HFFc6 (cell line): ENCODE data around the gene PCDHGA9. TPM values are rescaled to one million over a fixed set of nuclear protein-coding genes. Genes with fewer than 3 reads are reported as not detected.
"Not testable (repeated sequence)": the region's sequence is repeated elsewhere in the genome, so short reads cannot be mapped to it uniquely, and the experiment has no call there.

Source experiments
- DNase-seq: peaks from one replicate; pipeline ENCODE4 v3.0.0-alpha.2; 2018
- H3K27ac Mint-ChIP-seq: 2 replicates; pipeline ENCODE4 v1.8.0; 2020; ENCODE audit warnings: mild to moderate bottlenecking, mixed read lengths
- H3K27me3 Mint-ChIP-seq: 2 replicates; pipeline ENCODE4 v1.8.0; 2021; ENCODE audit warnings: mild to moderate bottlenecking, moderate library complexity, mixed read lengths; ENCODE audit not compliant: insufficient read depth
- H3K36me3 Mint-ChIP-seq: 2 replicates; pipeline ENCODE4 v1.8.0; 2021; ENCODE audit warnings: low read depth, mixed read lengths
- H3K4me1 Mint-ChIP-seq: 2 replicates; pipeline ENCODE4 v1.8.0; 2020; ENCODE audit warnings: low read depth, mixed read lengths
- H3K4me3 Mint-ChIP-seq: 2 replicates; pipeline ENCODE4 v1.8.0; 2020; ENCODE audit warnings: mild to moderate bottlenecking, moderate library complexity, mixed read lengths
- H3K9me3 Mint-ChIP-seq: 2 replicates; pipeline ENCODE4 v1.8.0; 2020; ENCODE audit warnings: mild to moderate bottlenecking, mixed read lengths
- CTCF ChIP-seq: fragments of 200-600 bp; sonication (generic); IDR thresholded peaks from 2 replicates; pipeline ENCODE4 v1.5.0; 2021; ENCODE audit warnings: antibody characterized with exemption, mild to moderate bottlenecking
- total RNA-seq, 6 experiments: library from RNA; stranded (reverse); fragmentation: NEBNext Ultra II Directional; extraction: Animal tissue kit (Norgen Biotek cat#: 25700); gene quantifications; 2 replicates in 1 of 6; 3 replicates in 5 of 6; pipeline ENCODE4 v1.2.3, GENCODE V29; 2021

The PCDHGA9 gene
- total RNA-seq, 6 experiments from 2014 or later, result 0.69 to 1.6 (median 0.88) TPM

- Mint-ChIP-seq H3K9me3 (peaks cover 45% of the 10 kb centered on the region), H3K36me3 (peaks cover 54% of the 10 kb centered on the region), H3K27ac (no peak overlapping the region), H3K4me1 (peaks cover 29% of the 10 kb centered on the region), H3K4me3 (no peak overlapping the region), H3K27me3 (peaks cover 7% of the 10 kb centered on the region)
- no peak for DNase-seq
- TF ChIP-seq CTCF, result no peak
Measured at GRCh38 chr5:141427783-141428426, 25.3 kb downstream of the PCDHGA9 start.

- H3K9me3 Mint-ChIP-seq, result peaks cover 43% of the 10 kb centered on the region
- peak within 1 kb of the TSS; percentile 81 for H3K4me3 Mint-ChIP-seq
- peaks cover 5% of the 10 kb centered on the region for H3K27me3 Mint-ChIP-seq
- TF ChIP-seq CTCF, result peak; percentile 83
- H3K4me1 Mint-ChIP-seq, result peaks cover 35% of the 10 kb centered on the region
- H3K27ac Mint-ChIP-seq, result peak within 1 kb of the TSS; percentile 76
- peaks cover 52% of the 10 kb centered on the region for H3K36me3 Mint-ChIP-seq
- DNase-seq, result peak; percentile 88
Measured at GRCh38 chr5:141430332-141431113, 27.9 kb downstream of the PCDHGA9 start, which contains the start of gene PCDHGA12. PCDHGA12 (plus strand) TSS chr5:141430507; CDS start chr5:141430760, 253 bp downstream.

GRCh38 chr5:141431286-141431685 lies 28.7 kb downstream of the PCDHGA9 start:
- no peak for TF ChIP-seq CTCF
- Mint-ChIP-seq H3K4me3 (no peak overlapping the region; the same call in 1 of the 2 replicates), H3K27ac (no peak overlapping the region), H3K4me1 (peaks cover 43% of the 10 kb centered on the region), H3K9me3 (peaks cover 43% of the 10 kb centered on the region), H3K27me3 (peaks cover 5% of the 10 kb centered on the region), H3K36me3 (peaks cover 46% of the 10 kb centered on the region)
- no peak for DNase-seq

- Mint-ChIP-seq H3K9me3 (peaks cover 34% of the 10 kb centered on the region), H3K4me1 (peaks cover 53% of the 10 kb centered on the region), H3K36me3 (peaks cover 38% of the 10 kb centered on the region)
- H3K27ac Mint-ChIP-seq, H3K27me3 Mint-ChIP-seq, DNase-seq, H3K4me3 Mint-ChIP-seq: not testable (repeated sequence)
Measured at GRCh38 chr5:141432308-141432707, 29.7 kb downstream of the PCDHGA9 start.

- peak overlapping the region; percentile 28; the same call in 1 of the 2 replicates for H3K4me3 Mint-ChIP-seq
- peaks cover 38% of the 10 kb centered on the region for H3K36me3 Mint-ChIP-seq
- peaks cover 33% of the 10 kb centered on the region for H3K9me3 Mint-ChIP-seq
- H3K27ac Mint-ChIP-seq, DNase-seq, H3K27me3 Mint-ChIP-seq: not testable (repeated sequence)
- H3K4me1 Mint-ChIP-seq, result peaks cover 57% of the 10 kb centered on the region
Measured at GRCh38 chr5:141432726-141433125, 30.1 kb downstream of the PCDHGA9 start.

- peak overlapping the region; percentile 25; the same call in 1 of the 2 replicates for H3K27ac Mint-ChIP-seq
- H3K36me3 Mint-ChIP-seq, result peaks cover 32% of the 10 kb centered on the region
- no peak for TF ChIP-seq CTCF
- peak; percentile 45 for DNase-seq
- H3K4me3 Mint-ChIP-seq, result peak overlapping the region; percentile 57
- peaks cover 64% of the 10 kb centered on the region for H3K4me1 Mint-ChIP-seq
- peaks cover 27% of the 10 kb centered on the region for H3K9me3 Mint-ChIP-seq
- peaks cover 5% of the 10 kb centered on the region for H3K27me3 Mint-ChIP-seq
Measured at GRCh38 chr5:141434006-141434405, 31.4 kb downstream of the PCDHGA9 start.
